Subcutaneous adipose tissue (tissue), 4 donors: ENCODE measurements around the gene ZXDC. TPM values are rescaled to one million over a fixed set of nuclear protein-coding genes. Genes with fewer than 3 reads are reported as not detected.

ENCODE experiments used
- CTCF ChIP-seq: fragments of 450-650 bp; IDR thresholded peaks from one replicate; pipeline ENCODE4 v1.5.1; 2016; ENCODE audit warnings: low read depth, mild to moderate bottlenecking, control low read depth, antibody characterized with exemption, moderate library complexity
- total RNA-seq, 4 donors: library from RNA; depleted of rRNA; stranded (reverse); fragments of >200 nt; gene quantifications; one replicate each; pipeline ENCODE4 v1.1.0, GENCODE V29; 2016

ZXDC gene
- total RNA-seq, 4 donors from 2014 or later, result 24.0 to 44.8 (median 26.3) TPM

GRCh38 chr3:126515066-126515706 is 39.5 kb upstream of the ZXDC start:
- TF ChIP-seq CTCF, result no peak

GRCh38 chr3:126514161-126514560 is 38.5 kb upstream of the ZXDC start:
- no peak for TF ChIP-seq CTCF

DNA sequence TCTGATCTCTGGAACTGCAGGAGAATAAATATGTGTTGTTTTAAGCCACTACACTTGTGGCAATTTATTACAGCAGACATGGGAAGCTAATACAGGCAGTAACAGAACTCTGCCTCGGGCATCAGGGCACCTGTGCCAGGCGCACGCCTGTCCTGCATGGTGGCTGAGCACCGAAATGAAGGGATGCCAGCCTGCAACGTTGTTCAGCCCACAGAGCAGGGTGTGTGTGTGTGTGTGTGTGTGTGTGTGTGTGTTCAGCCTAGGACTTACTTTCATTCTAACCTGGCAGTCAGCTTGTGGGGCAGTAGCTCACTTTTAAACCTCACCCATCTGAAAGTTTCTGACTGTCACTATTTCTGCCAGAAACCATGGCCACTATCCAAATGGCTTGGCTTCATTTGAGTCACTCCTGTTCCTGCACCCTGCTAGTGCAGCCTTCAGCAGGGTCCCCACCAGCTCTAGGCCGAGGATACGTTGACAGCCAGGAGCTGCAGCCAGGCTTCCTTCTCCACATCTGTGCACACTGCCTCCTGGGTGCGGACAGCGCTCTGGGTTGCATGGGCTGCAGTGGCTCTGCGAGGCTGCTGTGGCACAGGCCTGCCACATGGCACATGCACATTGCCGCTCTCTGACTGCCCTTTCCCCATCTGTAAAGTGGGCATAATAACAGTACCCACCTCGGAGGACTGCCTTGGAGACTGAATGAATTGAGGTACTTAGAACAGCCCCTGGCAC is 37.4 kb upstream of the ZXDC start:
- no peak for TF ChIP-seq CTCF

DNA sequence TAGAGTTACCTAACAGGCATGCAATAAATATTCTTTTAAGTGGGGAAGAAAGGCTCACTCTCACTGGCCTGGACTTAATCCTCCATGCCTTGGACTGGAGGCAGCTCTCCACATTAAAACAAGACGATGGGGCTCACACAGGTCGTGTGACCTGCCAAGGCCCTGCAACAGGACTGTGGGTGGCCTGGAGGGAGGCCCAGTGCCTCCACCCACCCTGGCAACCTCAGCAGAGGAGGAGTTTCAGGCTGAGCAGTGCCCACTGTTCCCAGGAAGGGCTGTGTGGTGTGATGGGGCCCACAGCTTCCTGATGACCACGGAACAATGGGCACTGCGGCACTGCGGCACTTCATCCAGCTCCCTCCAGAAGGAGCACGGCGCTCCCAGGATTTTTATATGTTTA is 36.3 kb upstream of the ZXDC start:
- TF ChIP-seq CTCF, result no peak

DNA sequence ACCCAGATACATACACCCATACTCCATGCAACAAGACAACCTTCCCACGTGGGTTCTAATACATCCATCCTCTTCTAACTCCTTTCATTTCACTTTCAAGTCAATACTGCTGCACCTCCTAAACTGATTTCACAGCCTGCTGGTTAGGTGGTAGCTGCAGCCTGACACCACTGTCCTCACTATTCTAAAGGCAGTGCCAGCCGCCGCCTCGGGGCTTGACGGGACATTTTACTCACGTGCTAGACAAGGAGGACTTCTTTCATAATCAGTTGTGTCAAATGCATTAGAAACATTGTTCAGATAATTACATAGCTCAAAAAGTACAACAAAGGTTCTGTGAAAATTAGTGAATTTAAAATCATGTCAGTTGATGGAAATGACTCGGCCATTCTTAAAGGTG is 35.6 kb upstream of the ZXDC start:
- no peak for TF ChIP-seq CTCF

DNA sequence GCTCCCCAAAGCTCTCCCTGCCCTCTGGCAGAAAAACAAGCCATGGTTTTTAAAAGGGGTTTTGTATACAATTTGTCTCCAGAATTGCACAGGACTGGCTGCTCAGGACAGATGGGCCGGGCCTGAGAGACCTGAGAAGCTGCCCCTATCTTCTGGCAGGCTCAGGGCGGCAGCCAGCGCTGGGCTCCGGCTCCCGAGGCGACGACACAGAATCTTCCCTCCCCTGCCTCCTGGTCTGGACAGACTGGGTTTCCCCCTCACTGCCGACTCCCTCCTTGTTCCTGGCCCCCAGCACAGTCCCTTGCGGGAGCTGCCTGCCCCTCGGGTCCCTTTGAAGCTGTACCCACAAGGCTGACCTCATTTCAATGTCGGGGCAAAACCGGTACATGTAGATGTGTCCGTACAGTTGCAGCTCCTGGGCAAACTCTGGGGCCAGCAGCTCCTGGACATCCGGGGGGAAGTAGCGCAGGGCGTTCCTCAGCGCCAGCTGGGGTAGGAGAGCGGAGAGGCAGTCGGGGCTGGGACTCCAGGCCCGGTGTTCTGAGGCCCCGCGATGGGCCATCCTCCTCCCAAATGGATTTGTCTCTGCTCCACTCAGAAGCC is 34.7 kb upstream of the ZXDC start:
- TF ChIP-seq CTCF, result no peak

- no peak for TF ChIP-seq CTCF
These were observed 34.1 kb upstream of the ZXDC start for GRCh38 chr3:126509597-126510307.
